NCI-H2227 treated with DMSO at 0.1 percent for 48 hours (cell line): ENCODE results near the gene SPATS2L.

Source experiments
- DNase-seq: peaks from one replicate; lab custom pipeline; 2025; lab: John Stamatoyannopoulos, UW

SPATS2L gene

GRCh38 chr2:200445284-200445683, 138.8 kb downstream of the SPATS2L start:
- no peak for DNase-seq

- peak; percentile 66 for DNase-seq
Measured at GRCh38 chr2:200446612-200447011, 140.1 kb downstream of the SPATS2L start.

GRCh38 chr2:200447139-200447855, 140.8 kb downstream of the SPATS2L start:
- peak; percentile 66 for DNase-seq

GRCh38 chr2:200448455-200448854, 142.0 kb downstream of the SPATS2L start:
- no peak for DNase-seq

GRCh38 chr2:200449149-200449548, 142.7 kb downstream of the SPATS2L start:
- DNase-seq = no peak

GRCh38 chr2:200450288-200450687, 143.8 kb downstream of the SPATS2L start:
- no peak for DNase-seq

GRCh38 chr2:200451511-200451910, 145.0 kb downstream of the SPATS2L start:
- no peak for DNase-seq

- no peak for DNase-seq
Measured at GRCh38 chr2:200452377-200452776, 145.9 kb downstream of the SPATS2L start.

- no peak for DNase-seq
Measured at GRCh38 chr2:200453142-200453852, 146.8 kb downstream of the SPATS2L start.

GRCh38 chr2:200453853-200454534, 147.5 kb downstream of the SPATS2L start:
- no peak for DNase-seq

GRCh38 chr2:200454927-200455801, 148.7 kb downstream of the SPATS2L start:
- no peak for DNase-seq

- DNase-seq = no peak
Measured at GRCh38 chr2:200455958-200456421, 149.5 kb downstream of the SPATS2L start.

- DNase-seq = no peak
Measured at GRCh38 chr2:200456567-200456966, 150.1 kb downstream of the SPATS2L start.

- DNase-seq = no peak
Measured at GRCh38 chr2:200459101-200459500, 152.6 kb downstream of the SPATS2L start.

- DNase-seq = no peak
Measured at GRCh38 chr2:200461846-200462710, 155.6 kb downstream of the SPATS2L start.

- no peak for DNase-seq
Measured at GRCh38 chr2:200463452-200463851, 157.0 kb downstream of the SPATS2L start.

GRCh38 chr2:200466425-200467418, 160.2 kb downstream of the SPATS2L start:
- no peak for DNase-seq

- no peak for DNase-seq
Measured at GRCh38 chr2:200467806-200468681, 161.6 kb downstream of the SPATS2L start.
